C4-2B (cell line): Measurements from ENCODE around the gene ENTPD1.

Experiments
- H3K27ac ChIP-seq: fragments of 450-650 bp; 2 replicates; pipeline ENCODE4 v1.5.1; 2017
- CTCF ChIP-seq: fragments of 450-650 bp; conservative IDR thresholded peaks from 2 replicates; pipeline ENCODE4 v1.5.1; 2017; ENCODE audit warnings: mild to moderate bottlenecking
- ZFX ChIP-seq: fragments of 450-650 bp; IDR thresholded peaks from 2 replicates; pipeline ENCODE4 v1.6.1; 2017

Gene ENTPD1

GRCh38 chr10:95835911-95836310 is 79.9 kb downstream of the ENTPD1 start:
- TF ChIP-seq CTCF: no peak
- no peak for TF ChIP-seq ZFX
- no peak overlapping the region for H3K27ac ChIP-seq

GRCh38 chr10:95836610-95837355 is 80.8 kb downstream of the ENTPD1 start:
- TF ChIP-seq CTCF: no peak
- TF ChIP-seq ZFX: no peak
- H3K27ac ChIP-seq: no peak overlapping the region

- no peak for TF ChIP-seq CTCF
- no peak for TF ChIP-seq ZFX
- no peak overlapping the region for H3K27ac ChIP-seq
Observed at GRCh38 chr10:95837356-95837776, 81.4 kb downstream of the ENTPD1 start.

- TF ChIP-seq ZFX (no peak), CTCF (no peak)
- H3K27ac ChIP-seq: no peak overlapping the region
Observed at GRCh38 chr10:95837783-95838182, 81.8 kb downstream of the ENTPD1 start.

- TF ChIP-seq ZFX: no peak
- no peak for TF ChIP-seq CTCF
- H3K27ac ChIP-seq: no peak overlapping the region
Observed at GRCh38 chr10:95840121-95840520, 84.2 kb downstream of the ENTPD1 start.

- TF ChIP-seq CTCF: no peak
- no peak for TF ChIP-seq ZFX
- no peak overlapping the region for H3K27ac ChIP-seq
Observed at GRCh38 chr10:95840681-95841080, 84.7 kb downstream of the ENTPD1 start.

GRCh38 chr10:95841661-95842498 is 85.9 kb downstream of the ENTPD1 start:
- peak; percentile 77 for TF ChIP-seq CTCF
- TF ChIP-seq ZFX: no peak
- H3K27ac ChIP-seq: no peak overlapping the region
